ENCODE data around the gene TEX51. TPM values are rescaled to one million over a fixed set of nuclear protein-coding genes. Genes with fewer than 3 reads are reported as not detected.

TEX51 gene
- total and polyA plus RNA-seq, 2 donors (not counting 1 experiment from before 2014, with no cell fraction given), result not detected

DNA sequence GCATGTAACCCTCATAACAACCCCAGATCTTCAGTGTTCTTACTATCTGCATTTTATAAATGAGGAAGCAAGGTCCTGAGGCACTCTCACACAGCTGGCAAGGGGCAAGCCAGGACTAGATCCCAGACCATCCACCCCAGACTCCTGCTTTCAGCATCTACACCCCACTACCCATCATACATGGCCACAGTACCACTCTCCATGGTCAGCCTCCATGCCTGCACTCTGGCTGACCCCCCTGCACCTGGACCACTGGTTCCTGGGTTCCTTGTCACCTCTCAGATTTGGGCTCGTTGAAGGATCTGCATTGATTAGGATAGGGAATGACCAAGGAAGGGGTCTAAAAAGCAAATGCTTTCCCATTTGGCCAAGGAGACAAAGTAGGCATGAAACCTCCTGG, 36.0 kb upstream of the TEX51 start:
- no peak overlapping the region for H3K4me2 ChIP-seq (ENCODE audit: extremely low read depth, insufficient read depth, low read length)
- no peak overlapping the region for H3K4me3 ChIP-seq (replicated peaks in 1 of 4; ENCODE audit: control extremely low read depth in 1 of 4, insufficient read depth in 1 of 4, low read depth in 3 of 4, low read length in 4 of 4)
- no peak overlapping the region for H3K27ac ChIP-seq (ENCODE audit: insufficient read depth, low read length)
- H3K79me2 ChIP-seq (ENCODE audit: control insufficient read depth, insufficient read depth, low read length), result no peaks in the 10 kb centered on the region
- no peak for TF ChIP-seq EZH2 (IDR thresholded peaks at IDR 0.05; ENCODE audit: low read length, missing control alignments)
- TF ChIP-seq, protein P1, sequence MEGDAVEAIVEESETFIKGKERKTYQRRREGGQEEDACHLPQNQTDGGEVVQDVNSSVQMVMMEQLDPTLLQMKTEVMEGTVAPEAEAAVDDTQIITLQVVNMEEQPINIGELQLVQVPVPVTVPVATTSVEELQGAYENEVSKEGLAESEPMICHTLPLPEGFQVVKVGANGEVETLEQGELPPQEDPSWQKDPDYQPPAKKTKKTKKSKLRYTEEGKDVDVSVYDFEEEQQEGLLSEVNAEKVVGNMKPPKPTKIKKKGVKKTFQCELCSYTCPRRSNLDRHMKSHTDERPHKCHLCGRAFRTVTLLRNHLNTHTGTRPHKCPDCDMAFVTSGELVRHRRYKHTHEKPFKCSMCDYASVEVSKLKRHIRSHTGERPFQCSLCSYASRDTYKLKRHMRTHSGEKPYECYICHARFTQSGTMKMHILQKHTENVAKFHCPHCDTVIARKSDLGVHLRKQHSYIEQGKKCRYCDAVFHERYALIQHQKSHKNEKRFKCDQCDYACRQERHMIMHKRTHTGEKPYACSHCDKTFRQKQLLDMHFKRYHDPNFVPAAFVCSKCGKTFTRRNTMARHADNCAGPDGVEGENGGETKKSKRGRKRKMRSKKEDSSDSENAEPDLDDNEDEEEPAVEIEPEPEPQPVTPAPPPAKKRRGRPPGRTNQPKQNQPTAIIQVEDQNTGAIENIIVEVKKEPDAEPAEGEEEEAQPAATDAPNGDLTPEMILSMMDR (conservative IDR thresholded peaks at IDR 0.05 in 1 of 2, IDR thresholded peaks at IDR 0.05 in 1 of 2; ENCODE audit: low read depth in 1 of 2, low read length in 2 of 2), result no peak
- no peak overlapping the region for H2AFZ ChIP-seq (ENCODE audit: low read length)
- H3K4me1 ChIP-seq (ENCODE audit: control insufficient read depth, extremely low read depth, insufficient read depth, low read length), result no peaks in the 10 kb centered on the region
- no peaks in the 10 kb centered on the region for H3K27me3 ChIP-seq (ENCODE audit: control insufficient read depth, insufficient read depth, low read length)
- H3K9ac ChIP-seq (ENCODE audit: insufficient read depth, low read length), result no peak overlapping the region
- H4K20me1 ChIP-seq (ENCODE audit: control insufficient read depth, extremely low read depth, insufficient read depth, low read length), result no peaks in the 10 kb centered on the region
- no peak for DNase-seq (ENCODE audit: low read depth in 2 of 2)
- no peaks in the 10 kb centered on the region for H3K36me3 ChIP-seq (ENCODE audit: control insufficient read depth, insufficient read depth, low read length)
- H3K9me3 ChIP-seq (ENCODE audit: control insufficient read depth, insufficient read depth, low read depth, low read length), result no peaks in the 10 kb centered on the region

DNA sequence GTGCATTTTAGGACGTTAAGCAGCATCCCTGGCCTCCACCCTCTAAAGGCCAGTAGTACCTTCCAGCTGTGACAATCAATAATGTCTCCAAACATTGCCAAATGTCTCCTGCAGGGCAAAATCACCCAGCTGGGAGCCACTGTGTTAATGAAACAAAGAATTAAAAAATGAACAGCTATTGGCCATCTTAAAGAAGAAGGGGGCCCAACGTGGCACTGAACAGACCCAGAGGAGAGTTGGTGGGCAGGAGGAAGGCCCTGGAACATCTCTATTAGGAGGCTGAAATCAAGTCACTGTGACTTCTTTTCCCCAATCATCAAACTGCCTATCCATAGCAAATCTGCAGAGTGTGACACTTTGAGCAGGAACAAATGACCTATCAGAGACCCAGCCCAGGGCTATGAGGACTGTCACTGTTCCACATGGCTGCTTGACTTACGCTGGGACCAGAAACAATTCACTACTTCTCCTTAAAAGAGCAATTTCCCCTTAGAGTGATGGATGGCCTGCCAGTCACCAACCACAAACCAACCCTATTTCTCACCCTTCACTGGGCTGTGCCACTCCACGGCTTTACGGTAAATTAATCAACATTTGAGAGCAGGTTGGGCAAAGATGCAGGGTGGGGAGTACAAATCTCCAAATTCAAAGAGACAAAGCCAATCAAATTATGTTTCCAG, 35.2 kb upstream of the TEX51 start:
- Histone ChIP-seq H3K27ac (ENCODE audit: insufficient read depth, low read length) (no peak overlapping the region), H3K9ac (ENCODE audit: insufficient read depth, low read length) (no peak overlapping the region), H3K4me3 (replicated peaks in 1 of 4; ENCODE audit: control extremely low read depth in 1 of 4, insufficient read depth in 1 of 4, low read depth in 3 of 4, low read length in 4 of 4) (no peak overlapping the region), H3K79me2 (ENCODE audit: control insufficient read depth, insufficient read depth, low read length) (no peaks in the 10 kb centered on the region), H4K20me1 (ENCODE audit: control insufficient read depth, extremely low read depth, insufficient read depth, low read length) (no peaks in the 10 kb centered on the region), H3K4me1 (ENCODE audit: control insufficient read depth, extremely low read depth, insufficient read depth, low read length) (no peaks in the 10 kb centered on the region), H3K36me3 (ENCODE audit: control insufficient read depth, insufficient read depth, low read length) (no peaks in the 10 kb centered on the region), H3K4me2 (ENCODE audit: extremely low read depth, insufficient read depth, low read length) (no peak overlapping the region), H3K9me3 (ENCODE audit: control insufficient read depth, insufficient read depth, low read depth, low read length) (no peaks in the 10 kb centered on the region), H2AFZ (ENCODE audit: low read length) (no peak overlapping the region), H3K27me3 (ENCODE audit: control insufficient read depth, insufficient read depth, low read length) (no peaks in the 10 kb centered on the region)
- no peak for DNase-seq (ENCODE audit: low read depth in 2 of 2)
- TF ChIP-seq, protein P1 (conservative IDR thresholded peaks at IDR 0.05 in 1 of 2, IDR thresholded peaks at IDR 0.05 in 1 of 2; ENCODE audit: low read depth in 1 of 2, low read length in 2 of 2), result no peak
- no peak for TF ChIP-seq EZH2 (IDR thresholded peaks at IDR 0.05; ENCODE audit: low read length, missing control alignments)

- Histone ChIP-seq H3K27ac (ENCODE audit: insufficient read depth, low read length) (no peak overlapping the region), H3K9ac (ENCODE audit: insufficient read depth, low read length) (no peak overlapping the region), H3K4me1 (ENCODE audit: control insufficient read depth, extremely low read depth, insufficient read depth, low read length) (no peaks in the 10 kb centered on the region), H2AFZ (ENCODE audit: low read length) (no peak overlapping the region), H3K9me3 (ENCODE audit: control insufficient read depth, insufficient read depth, low read depth, low read length) (no peaks in the 10 kb centered on the region), H4K20me1 (ENCODE audit: control insufficient read depth, extremely low read depth, insufficient read depth, low read length) (no peaks in the 10 kb centered on the region), H3K4me2 (ENCODE audit: extremely low read depth, insufficient read depth, low read length) (no peak overlapping the region), H3K27me3 (ENCODE audit: control insufficient read depth, insufficient read depth, low read length) (no peaks in the 10 kb centered on the region), H3K4me3 (replicated peaks in 1 of 4; ENCODE audit: control extremely low read depth in 1 of 4, insufficient read depth in 1 of 4, low read depth in 3 of 4, low read length in 4 of 4) (no peak overlapping the region), H3K79me2 (ENCODE audit: control insufficient read depth, insufficient read depth, low read length) (no peaks in the 10 kb centered on the region), H3K36me3 (ENCODE audit: control insufficient read depth, insufficient read depth, low read length) (no peaks in the 10 kb centered on the region)
- TF ChIP-seq, protein P1 (conservative IDR thresholded peaks at IDR 0.05 in 1 of 2, IDR thresholded peaks at IDR 0.05 in 1 of 2; ENCODE audit: low read depth in 1 of 2, low read length in 2 of 2), result peak in 1 of 2 donors; percentile 11
- no peak for TF ChIP-seq EZH2 (IDR thresholded peaks at IDR 0.05; ENCODE audit: low read length, missing control alignments)
- DNase-seq (ENCODE audit: low read depth in 2 of 2), result no peak
Measured at GRCh38 chr2:126864861-126865260, 33.8 kb upstream of the TEX51 start.
